GM19372 (cell line): ENCODE data around the gene LENG9.
"Not testable (repeated sequence)": the region's sequence is repeated elsewhere in the genome, so short reads cannot be mapped to it uniquely, and the experiment has no call there.

Experiments
- ATAC-seq: cut with Tn5 transposase; IDR thresholded peaks from one replicate; pipeline ENCODE4 v1.9.1; 2021; ENCODE audit warnings: mild to moderate bottlenecking, low read depth, moderate library complexity; ENCODE audit not compliant: unreplicated experiment

LENG9 gene

DNA sequence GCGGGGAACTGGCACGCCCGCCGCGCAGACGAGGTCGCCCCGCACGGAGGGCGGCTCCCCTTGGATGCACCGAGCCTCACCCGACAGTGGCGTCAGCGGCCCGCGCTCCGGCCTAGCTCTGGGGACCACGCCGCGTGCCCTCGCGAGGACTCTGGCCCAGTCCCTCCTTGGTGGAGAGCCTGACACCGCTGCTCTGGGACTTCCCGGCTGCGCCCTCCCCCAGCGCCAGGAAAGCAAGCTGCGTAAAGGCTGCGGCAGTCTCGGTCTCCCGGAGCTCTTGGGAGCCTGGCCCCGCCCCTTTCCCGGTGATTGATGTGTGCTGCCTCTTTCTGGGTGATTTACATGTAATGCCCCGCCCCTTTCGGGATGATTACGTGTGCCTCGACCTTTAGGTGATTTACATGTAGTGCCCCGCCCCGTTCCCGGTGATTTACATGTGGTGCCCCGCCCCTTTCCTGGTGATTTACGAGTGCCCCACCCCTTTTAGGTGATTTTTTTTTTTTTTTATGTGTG, at the start of gene LENG9:
LENG9 (minus strand) TSS at position 248 of the 513 bp plus-strand sequence. CDS start 252 bp downstream, outside the sequence.
- ATAC-seq, result peak; percentile 49

- not testable (repeated sequence) for ATAC-seq
Measured at GRCh38 chr19:54509200-54509940, 45.8 kb upstream of the LENG9 start.

- not testable (repeated sequence) for ATAC-seq
Measured at GRCh38 chr19:54508487-54508886, 44.9 kb upstream of the LENG9 start.

GRCh38 chr19:54507824-54508223, 44.2 kb upstream of the LENG9 start:
- no peak for ATAC-seq

DNA sequence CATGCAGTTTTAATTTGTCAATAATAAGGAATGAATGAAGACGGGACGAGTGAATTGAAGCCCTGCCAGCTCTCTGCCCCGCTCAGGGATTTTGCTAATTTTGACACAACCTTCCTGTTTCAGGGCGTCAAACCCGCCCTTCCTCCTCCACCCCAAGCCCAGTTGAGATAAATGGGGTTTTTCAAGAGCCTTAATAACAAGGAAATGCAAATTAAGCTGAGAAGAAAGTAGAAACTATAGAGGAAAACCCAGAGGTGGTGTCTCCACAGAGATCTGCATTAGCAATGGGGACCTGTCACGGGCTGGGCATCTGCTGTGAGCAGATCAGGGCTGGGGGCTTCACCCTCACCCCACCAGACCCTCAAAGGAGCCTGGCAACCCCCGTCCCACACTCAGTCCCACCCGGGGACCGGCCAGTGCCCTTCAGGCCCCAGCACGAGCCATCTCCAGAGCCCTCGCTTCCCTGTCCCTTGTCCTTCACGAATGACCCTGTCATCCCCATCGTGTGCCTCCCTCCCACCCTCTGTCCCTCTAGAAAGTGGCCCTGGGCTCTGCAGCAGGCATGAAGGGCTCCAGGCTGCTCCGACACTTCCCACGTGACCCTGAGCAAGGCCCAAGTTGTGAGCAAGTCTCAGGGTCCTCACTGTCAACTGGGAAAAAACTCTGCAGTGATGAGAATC, 43.6 kb upstream of the LENG9 start:
- not testable (repeated sequence) for ATAC-seq

DNA sequence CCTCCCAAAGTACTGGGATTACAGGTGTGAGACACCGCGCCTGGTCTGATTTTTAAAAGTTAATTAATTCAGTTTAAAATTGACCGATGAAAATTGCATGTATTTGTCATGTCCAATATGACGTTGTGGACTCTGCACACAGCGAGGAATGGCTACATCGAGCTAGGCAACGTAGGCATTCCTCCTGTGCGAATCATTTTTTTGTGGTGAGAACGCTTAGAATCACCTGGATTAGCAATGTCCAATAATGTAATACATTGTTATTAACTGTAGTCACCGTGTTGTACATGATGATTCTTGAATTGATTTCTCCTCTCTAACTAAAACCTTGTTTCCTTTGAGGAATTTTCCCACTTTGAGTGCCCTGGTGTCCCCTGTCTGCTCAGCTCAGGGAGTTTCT, 42.5 kb upstream of the LENG9 start:
- no peak for ATAC-seq

DNA sequence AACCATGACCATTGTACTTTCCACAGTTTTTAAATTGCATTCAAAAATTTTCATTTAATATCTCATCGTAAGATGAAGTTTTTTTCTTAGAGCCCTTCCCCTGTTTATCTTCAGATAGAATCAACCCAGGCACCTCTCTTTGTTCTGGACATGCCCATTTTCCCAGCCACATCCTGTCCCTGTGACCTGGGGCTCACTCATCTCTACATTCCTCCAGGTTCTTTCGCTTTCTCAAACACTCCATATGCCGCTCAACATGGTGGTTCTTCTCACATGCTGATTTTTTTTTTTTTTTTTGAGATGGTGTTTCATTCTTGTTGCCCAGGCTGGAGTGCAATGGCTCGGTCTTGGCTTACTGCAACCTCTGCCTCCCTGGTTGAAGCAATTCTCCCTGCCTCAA, 42.0 kb upstream of the LENG9 start:
- ATAC-seq, result not testable (repeated sequence)

DNA sequence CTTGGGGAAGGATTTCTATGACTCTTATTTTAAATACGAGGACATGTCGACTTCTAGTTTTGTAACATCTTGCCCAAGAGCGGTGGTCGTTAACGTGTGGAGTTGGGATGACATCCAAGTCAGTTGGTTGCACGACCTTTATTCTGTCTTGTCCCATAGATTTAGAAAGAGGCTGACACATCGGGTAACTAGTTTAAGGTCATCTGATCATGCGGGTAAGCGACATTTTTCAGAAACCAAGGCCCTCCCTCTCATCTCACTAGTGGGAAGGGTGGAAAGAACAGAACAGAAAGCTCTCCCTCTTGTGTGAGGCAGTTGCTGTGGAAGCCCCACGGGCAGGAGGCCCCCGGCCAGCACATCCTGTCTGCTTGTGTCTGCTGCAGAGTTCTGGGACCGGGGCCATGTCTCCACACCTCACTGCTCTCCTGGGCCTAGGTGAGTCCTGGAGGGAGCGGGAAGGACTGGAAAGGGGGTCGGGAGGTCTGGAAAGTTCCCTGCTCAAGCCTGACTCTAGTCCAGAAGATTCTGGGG, 39.0 kb upstream of the LENG9 start, which contains the start of gene LAIR2:
LAIR2 (plus strand) TSS at position 314 of the 531 bp plus-strand sequence; CDS start at position 402, 88 bp downstream.
- ATAC-seq, result no peak

GRCh38 chr19:54498451-54498772, 34.8 kb upstream of the LENG9 start:
- not testable (repeated sequence) for ATAC-seq

GRCh38 chr19:54497747-54498450, 34.3 kb upstream of the LENG9 start:
- not testable (repeated sequence) for ATAC-seq

DNA sequence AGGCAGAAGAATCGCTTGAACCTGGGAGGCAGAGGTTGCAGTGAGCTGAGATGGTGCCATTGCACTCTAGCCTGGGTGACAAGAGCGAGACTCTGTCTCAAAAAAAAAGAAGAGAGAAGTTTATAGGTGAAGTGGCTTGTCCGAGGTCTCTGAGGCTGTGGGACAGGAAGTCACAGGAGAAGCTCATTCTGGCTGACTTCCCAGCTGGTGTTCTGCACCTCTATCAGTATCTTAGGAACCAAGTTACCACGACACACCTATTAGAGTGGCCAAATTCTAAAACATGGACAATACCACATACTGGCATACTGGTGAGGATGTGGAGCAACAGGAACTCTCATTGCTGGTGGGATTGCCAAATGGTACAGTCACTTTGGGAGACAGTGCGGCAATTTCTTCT, 31.7 kb upstream of the LENG9 start:
- not testable (repeated sequence) for ATAC-seq

- ATAC-seq, result no peak
Measured at GRCh38 chr19:54493967-54494585, 30.5 kb upstream of the LENG9 start.

DNA sequence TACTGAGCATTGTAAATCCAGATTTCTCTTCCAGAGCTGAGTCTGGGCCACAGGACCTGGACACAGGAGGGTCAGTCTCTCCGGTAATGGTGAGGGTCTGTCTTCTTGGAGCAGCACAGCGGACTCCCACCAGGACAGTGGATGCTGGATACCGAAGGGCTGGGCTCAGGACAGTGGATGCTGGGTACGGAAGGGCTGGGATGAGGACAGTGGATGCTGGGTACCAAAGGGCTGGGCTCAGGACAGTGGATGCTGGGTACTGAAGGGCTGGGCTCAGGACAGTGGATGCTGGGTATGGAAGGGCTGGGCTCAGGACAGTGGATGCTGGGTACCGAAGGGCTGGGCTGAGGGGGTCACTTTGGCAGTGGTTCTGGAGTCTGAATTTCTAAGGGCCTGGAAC, 29.5 kb upstream of the LENG9 start:
- ATAC-seq, result not testable (repeated sequence)

DNA sequence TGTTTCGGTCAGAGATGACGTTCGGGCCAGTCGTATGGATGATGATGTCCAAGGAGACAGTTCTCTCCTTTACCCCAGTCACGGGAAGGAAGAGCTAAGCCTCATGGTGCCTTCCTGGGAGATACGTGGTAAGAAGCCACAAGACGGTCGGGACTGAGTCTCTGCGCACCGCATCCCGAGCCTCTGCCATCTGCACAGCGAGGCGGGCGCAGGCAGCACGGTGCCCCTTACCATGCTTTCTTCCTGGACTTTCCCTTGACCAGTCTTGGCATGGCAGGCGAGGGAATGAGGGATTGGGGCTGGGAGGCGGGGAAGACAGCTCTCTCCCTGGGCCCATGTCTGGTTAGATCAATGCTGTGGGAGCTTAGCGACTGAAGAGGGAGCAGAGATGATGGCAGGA, 29.0 kb upstream of the LENG9 start:
- no peak for ATAC-seq

DNA sequence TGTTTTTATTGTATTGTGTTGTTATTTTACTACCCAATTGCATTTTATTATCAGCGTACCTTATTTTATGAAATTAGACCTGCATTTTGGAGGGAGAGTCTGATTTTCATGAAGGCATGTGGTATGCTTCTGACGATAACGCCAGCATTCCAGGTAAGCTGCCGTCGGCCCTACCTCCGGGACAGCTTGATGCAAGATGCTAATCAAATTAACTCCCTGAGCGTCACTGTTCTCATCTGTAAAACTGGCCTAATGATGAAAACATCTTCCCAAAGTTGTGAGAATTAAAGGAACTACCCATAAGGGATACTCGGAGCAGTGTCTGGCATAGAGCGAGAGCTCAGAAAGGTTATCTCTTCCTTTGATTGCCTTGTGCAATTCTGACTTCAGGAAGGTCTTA, 26.2 kb upstream of the LENG9 start:
- ATAC-seq, result no peak

DNA sequence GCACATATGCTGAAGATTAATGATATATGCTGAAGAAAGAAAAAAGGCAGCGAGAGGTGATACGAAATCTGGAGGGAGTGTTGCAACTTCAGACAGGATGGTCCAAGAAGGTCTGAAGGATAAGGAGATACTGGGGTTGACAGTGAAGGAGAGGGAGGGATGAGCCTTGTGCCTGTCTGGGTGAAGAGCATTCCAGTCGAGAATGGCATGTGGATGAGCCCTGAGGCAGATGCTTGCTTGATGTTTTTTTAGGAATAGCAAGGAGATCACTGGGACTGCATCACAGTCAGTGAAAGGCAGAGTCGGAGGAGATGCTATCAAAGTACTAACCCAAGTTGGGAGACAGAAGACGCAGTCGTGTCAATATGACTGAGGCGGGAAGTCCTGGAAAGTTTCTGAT, 25.8 kb upstream of the LENG9 start:
- no peak for ATAC-seq

- no peak for ATAC-seq
Measured at GRCh38 chr19:54485851-54486250, 22.3 kb upstream of the LENG9 start.

GRCh38 chr19:54484451-54484850, 20.9 kb upstream of the LENG9 start:
- no peak for ATAC-seq

DNA sequence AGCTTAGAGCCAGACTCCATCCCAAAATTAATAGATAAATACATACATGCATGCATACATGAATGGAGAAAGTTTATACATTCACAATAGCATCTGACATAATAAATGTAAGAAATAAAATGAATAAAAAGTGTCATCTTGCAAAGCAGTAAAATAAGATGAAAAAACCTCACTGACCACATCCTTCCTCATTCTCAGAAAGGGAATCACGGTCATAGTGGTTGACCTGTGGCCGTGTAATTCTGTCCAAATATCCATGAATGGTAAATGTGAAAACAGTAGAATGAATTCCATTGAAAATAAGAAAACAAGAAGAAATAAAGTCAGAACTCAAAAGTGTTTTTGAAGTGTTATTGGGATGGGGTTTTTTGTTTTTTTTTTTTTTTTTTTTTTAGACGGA, 19.3 kb upstream of the LENG9 start:
- no peak for ATAC-seq

DNA sequence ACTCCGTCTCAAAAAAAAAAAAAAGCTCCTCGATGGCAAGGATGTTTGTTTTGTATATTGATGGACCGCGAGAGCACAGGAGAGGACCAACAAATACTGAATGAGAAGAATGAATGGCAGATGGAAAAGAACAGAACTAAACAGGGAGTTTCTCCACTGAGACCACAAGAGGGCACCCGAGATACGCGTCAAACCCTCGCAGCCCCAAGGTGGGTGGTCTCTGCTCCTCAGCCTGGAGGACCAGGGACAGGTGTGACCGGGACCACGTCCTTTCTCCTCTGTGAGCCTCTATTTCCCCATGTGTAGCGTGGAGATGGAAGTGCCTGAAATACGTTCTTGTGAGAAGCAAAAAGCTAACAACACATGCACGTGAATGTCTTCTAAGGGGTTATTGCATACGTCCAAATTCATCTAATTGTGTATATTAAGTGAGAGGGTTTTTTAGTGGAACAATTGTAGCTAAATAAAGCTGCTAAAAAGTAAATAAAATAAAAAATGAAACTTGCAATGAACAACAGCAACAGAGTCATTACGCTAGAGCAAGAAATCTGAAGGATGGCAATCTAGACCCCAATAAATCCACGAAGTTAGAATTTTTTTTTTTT, 17.9 kb upstream of the LENG9 start:
- no peak for ATAC-seq
